Karpas-422 (cell line): Measurements from ENCODE around the gene IL1R2. TPM values are rescaled to one million over a fixed set of nuclear protein-coding genes. Genes with fewer than 3 reads are reported as not detected.

Experiments
- DNase-seq: peaks from one replicate; pipeline ENCODE4 v3.0.0-alpha.2; 2015
- H2AFZ ChIP-seq: fragments of 200-600 bp; sonication (generic); 2 replicates; pipeline ENCODE4 v1.6.1; 2014; ENCODE audit warnings: antibody characterized with exemption, low read length, mixed read lengths
- H3K27ac ChIP-seq: fragments of 200-600 bp; sonication (generic); 2 replicates; pipeline ENCODE4 v1.5.1; 2014; ENCODE audit warnings: mild to moderate bottlenecking, low read length, moderate library complexity
- H3K27me3 ChIP-seq: fragments of 200-600 bp; sonication (generic); 2 replicates; pipeline ENCODE4 v1.6.1; 2014; ENCODE audit warnings: low read length, mixed read lengths
- H3K36me3 ChIP-seq: fragments of 200-600 bp; sonication (generic); 2 replicates; pipeline ENCODE4 v1.6.1; 2014; ENCODE audit warnings: low read length, mixed read lengths; ENCODE audit not compliant: insufficient read depth
- H3K4me1 ChIP-seq: fragments of 200-600 bp; sonication (generic); 2 replicates; pipeline ENCODE4 v1.6.1; 2014; ENCODE audit warnings: mild to moderate bottlenecking, low read length, mixed read lengths
- H3K4me2 ChIP-seq: fragments of 200-600 bp; sonication (generic); 2 replicates; pipeline ENCODE4 v1.6.1; 2014; ENCODE audit warnings: low read length, low read depth, mild to moderate bottlenecking; ENCODE audit not compliant: poor library complexity, severe bottlenecking
- H3K4me3 ChIP-seq: fragments of 200-600 bp; sonication (generic); 2 replicates; pipeline ENCODE4 v1.5.1; 2014; ENCODE audit warnings: mild to moderate bottlenecking, antibody characterized with exemption, low read length, mixed read lengths
- H3K79me2 ChIP-seq: fragments of 200-600 bp; sonication (generic); 2 replicates; pipeline ENCODE4 v1.6.1; 2014; ENCODE audit warnings: mild to moderate bottlenecking, low read length, mixed read lengths
- H3K9ac ChIP-seq: fragments of 200-600 bp; sonication (generic); 2 replicates; pipeline ENCODE4 v1.6.0; 2014; ENCODE audit warnings: low read length
- H3K9me2 ChIP-seq: fragments of 200-600 bp; sonication (generic), shearing (Covaris generic); replicated peaks from 2 replicates; pipeline ENCODE4 v1.6.0; 2014; ENCODE audit warnings: mild to moderate bottlenecking, low read length, moderate library complexity; ENCODE audit not compliant: insufficient read depth
- H3K9me3 ChIP-seq: fragments of 300-700, 200-600 bp; sonication (generic); 2 replicates; pipeline ENCODE4 v1.6.1; 2014; ENCODE audit warnings: low read length, mixed read lengths
- H4K20me1 ChIP-seq: fragments of 200-600 bp; sonication (generic); 2 replicates; pipeline ENCODE4 v1.6.1; 2014; ENCODE audit warnings: mild to moderate bottlenecking, antibody characterized with exemption, low read length, low read depth; ENCODE audit not compliant: insufficient read depth
- total RNA-seq: library from RNA; depleted of rRNA; stranded (reverse); fragments of >200 nt; shearing (Covaris generic); gene quantifications from 2 replicates; pipeline ENCODE4 v1.2.3, GENCODE V29; 2014; ENCODE audit warnings: low replicate concordance

Gene IL1R2
- total RNA-seq, 1 experiment from 2014 or later, result not detected

- Histone ChIP-seq H3K4me2 (no peak overlapping the region), H3K9ac (no peak overlapping the region), H3K36me3 (no peaks in the 10 kb centered on the region), H3K9me2 (no peaks in the 10 kb centered on the region), H4K20me1 (no peaks in the 10 kb centered on the region), H3K27me3 (no peaks in the 10 kb centered on the region), H2AFZ (no peak overlapping the region), H3K9me3 (no peaks in the 10 kb centered on the region), H3K4me1 (no peaks in the 10 kb centered on the region), H3K4me3 (no peak overlapping the region), H3K27ac (no peak overlapping the region), H3K79me2 (no peaks in the 10 kb centered on the region)
- no peak for DNase-seq
Measured at GRCh38 chr2:102030855-102031527, 39.2 kb downstream of the IL1R2 start.

DNA sequence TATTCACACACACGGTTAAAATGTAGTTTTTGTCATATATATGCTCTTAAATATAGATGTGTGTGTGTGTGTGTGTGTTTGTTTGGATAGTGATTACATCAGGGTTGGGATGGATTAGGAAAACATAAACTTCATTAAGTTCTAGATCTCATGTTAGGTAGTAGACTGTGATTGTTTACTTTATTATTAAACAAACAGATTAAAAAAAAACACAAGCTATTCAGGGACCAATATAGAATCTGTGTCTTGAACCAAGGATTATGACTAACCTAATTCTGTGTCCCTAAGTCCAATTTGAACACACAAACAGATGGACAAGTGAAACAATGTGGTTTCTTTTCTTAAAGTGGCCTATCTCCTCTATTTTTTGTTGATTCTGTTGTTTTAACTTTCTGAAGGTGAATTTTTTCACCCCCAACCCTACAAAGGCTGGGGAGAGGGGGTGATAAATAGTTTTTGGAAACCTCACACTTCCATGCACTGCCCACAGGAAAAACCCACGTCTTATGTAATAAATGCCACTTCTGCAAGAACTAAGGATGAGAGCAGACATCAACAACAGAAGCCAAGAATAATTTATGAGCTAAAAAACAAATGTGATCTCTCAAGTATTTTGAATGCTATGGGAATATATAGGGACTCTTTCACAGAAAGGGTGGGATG lies 40.7 kb downstream of the IL1R2 start:
- H3K9ac ChIP-seq, result no peak overlapping the region
- H3K27ac ChIP-seq, result no peak overlapping the region
- no peak overlapping the region for H2AFZ ChIP-seq
- H3K4me3 ChIP-seq, result no peak overlapping the region
- no peak for DNase-seq
- no peaks in the 10 kb centered on the region for H3K27me3 ChIP-seq
- no peaks in the 10 kb centered on the region for H4K20me1 ChIP-seq
- H3K4me2 ChIP-seq, result no peak overlapping the region
- no peaks in the 10 kb centered on the region for H3K79me2 ChIP-seq
- no peaks in the 10 kb centered on the region for H3K36me3 ChIP-seq
- H3K9me2 ChIP-seq, result no peaks in the 10 kb centered on the region
- no peaks in the 10 kb centered on the region for H3K4me1 ChIP-seq
- H3K9me3 ChIP-seq, result no peaks in the 10 kb centered on the region

DNA sequence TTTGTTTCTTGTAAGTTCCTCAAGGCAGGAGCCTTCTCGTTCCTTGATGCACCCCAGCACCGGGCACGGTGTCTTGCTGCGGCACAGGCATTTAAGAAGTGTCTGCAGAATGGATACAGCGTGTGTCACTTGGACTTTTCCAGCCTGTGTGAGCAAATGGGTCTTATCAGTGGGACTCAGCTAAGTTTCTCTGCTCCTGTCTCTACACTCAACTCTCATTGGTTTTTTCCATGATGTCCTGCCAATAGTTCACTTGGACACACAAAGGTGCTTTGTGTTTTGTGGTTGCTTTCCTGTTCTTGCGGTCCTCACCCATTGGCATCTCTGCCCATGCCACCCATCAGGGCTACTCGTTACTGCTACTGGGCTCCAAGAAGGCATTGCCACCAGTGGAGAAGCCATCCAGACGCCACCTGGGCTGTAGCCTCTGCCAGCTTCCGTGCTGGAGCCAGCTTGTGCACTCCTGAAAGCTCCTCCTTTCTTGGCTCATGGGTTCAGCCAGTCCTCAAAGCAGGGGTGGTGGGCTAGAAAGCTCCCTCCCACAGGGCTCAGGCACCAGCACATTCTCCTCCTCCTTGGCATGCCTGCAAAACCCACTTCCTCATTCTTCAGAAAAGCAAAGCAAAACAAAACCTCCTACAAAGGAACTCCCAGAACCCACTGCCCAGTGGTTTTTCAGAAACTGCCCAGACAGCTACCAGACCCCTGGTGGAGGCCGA lies 41.4 kb downstream of the IL1R2 start:
- H3K9me2 ChIP-seq, result no peaks in the 10 kb centered on the region
- no peaks in the 10 kb centered on the region for H3K79me2 ChIP-seq
- H3K4me3 ChIP-seq, result no peak overlapping the region
- H3K36me3 ChIP-seq, result no peaks in the 10 kb centered on the region
- no peaks in the 10 kb centered on the region for H3K27me3 ChIP-seq
- no peak overlapping the region for H2AFZ ChIP-seq
- no peak overlapping the region for H3K4me2 ChIP-seq
- no peaks in the 10 kb centered on the region for H3K4me1 ChIP-seq
- no peak overlapping the region for H3K9ac ChIP-seq
- H4K20me1 ChIP-seq, result no peaks in the 10 kb centered on the region
- DNase-seq, result no peak
- H3K27ac ChIP-seq, result no peak overlapping the region
- H3K9me3 ChIP-seq, result no peaks in the 10 kb centered on the region

DNA sequence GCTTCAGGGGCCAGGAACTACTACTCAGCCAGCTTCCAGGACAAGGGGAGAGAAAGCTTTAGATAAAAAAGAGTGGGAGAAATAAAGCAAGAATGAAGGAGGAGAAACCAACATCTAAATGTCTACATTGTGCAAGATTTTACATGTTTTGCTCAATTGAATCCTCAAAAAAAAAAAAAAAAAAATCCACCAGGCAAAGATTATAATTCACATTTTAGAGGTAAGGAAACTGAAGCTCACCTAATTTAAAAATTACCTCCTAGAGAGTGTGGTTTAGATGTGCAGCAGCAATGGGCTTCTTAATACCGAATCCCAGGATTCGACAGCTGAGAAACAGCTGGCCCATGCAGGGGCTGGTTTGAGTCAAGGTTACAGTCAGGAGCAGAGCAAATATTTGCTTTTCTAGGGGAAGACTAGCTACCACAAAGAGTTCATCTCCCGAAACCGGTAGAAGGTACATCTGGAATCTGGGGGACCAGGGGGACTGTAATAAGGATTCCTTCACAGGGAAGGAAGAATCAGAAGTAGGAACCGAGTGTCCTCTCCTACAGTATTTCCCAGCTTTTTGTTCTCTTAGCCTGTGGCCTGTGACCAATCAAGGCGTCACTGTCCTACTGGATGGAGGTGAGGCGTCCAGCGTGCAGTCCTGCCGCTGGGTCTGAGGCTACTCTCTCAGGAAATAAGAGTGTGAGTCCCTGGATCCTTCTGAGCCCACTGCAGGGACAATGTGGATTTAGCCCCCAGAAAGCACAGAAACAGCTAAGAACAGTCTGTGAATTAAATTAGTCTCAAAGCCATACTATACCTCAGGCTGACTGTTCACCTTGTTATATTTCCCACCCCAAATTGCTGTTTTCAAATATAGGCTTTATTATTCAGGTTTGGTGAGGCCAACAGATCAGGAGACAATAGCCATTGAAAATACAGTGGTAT lies 42.3 kb downstream of the IL1R2 start:
- no peaks in the 10 kb centered on the region for H3K36me3 ChIP-seq
- H3K4me3 ChIP-seq, result no peak overlapping the region
- no peak overlapping the region for H3K27ac ChIP-seq
- no peak overlapping the region for H3K9ac ChIP-seq
- no peaks in the 10 kb centered on the region for H3K9me2 ChIP-seq
- no peaks in the 10 kb centered on the region for H3K27me3 ChIP-seq
- H4K20me1 ChIP-seq, result no peaks in the 10 kb centered on the region
- no peak overlapping the region for H2AFZ ChIP-seq
- H3K9me3 ChIP-seq, result no peaks in the 10 kb centered on the region
- no peak for DNase-seq
- no peaks in the 10 kb centered on the region for H3K4me1 ChIP-seq
- no peak overlapping the region for H3K4me2 ChIP-seq
- no peaks in the 10 kb centered on the region for H3K79me2 ChIP-seq

DNA sequence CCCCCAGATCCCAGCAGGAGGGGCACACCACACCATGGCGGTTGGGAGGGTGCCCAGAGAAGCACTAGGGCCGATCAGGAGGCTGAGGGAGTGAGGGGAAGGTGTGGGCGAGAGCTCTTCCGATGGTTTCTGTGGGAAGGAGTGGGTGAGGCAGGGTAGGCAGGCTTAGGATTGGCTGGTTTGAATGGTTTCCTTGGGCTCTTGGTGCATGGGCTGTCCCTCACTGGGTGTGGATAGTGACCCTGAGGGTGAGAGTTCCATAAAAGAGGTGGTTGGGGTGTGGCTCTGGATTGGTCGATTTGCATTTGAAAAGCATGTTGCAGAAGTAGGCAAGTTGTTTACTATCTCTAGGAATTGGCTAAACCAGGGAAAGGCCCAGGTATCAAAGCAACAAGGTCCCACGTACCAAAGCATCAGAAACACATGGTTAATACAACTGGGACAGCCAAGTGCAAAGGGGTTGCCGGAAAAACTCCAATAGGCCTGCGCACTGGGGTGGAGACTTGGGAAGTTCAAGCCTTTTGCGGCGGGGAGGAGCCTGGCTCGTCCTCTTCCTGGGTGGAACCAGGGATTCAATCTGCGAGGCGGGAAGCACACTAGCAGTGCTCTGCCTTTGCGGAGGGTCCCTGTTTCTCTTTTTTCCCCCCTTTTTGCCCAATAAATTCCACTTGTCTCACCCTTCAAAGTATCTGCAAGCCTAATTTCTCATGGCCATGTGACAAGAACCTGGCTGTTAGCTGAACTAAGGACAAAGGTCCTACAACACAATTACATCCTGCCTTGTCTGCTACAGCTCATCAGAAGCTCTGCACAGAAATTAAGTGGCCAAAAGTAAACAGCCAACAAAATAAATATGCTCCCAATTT lies 43.2 kb downstream of the IL1R2 start:
- Histone ChIP-seq H3K36me3 (no peaks in the 10 kb centered on the region), H3K9me3 (no peaks in the 10 kb centered on the region), H2AFZ (no peak overlapping the region), H3K79me2 (no peaks in the 10 kb centered on the region), H3K4me2 (no peak overlapping the region), H3K4me3 (no peak overlapping the region), H3K27me3 (no peaks in the 10 kb centered on the region), H3K9ac (no peak overlapping the region), H4K20me1 (no peaks in the 10 kb centered on the region), H3K9me2 (no peaks in the 10 kb centered on the region), H3K27ac (no peak overlapping the region), H3K4me1 (no peaks in the 10 kb centered on the region)
- DNase-seq, result no peak

GRCh38 chr2:102037681-102038080 lies 45.9 kb downstream of the IL1R2 start:
- no peak overlapping the region for H3K27ac ChIP-seq
- no peaks in the 10 kb centered on the region for H3K4me1 ChIP-seq
- H3K4me2 ChIP-seq, result no peak overlapping the region
- H3K9me2 ChIP-seq, result no peaks in the 10 kb centered on the region
- no peaks in the 10 kb centered on the region for H3K36me3 ChIP-seq
- no peak overlapping the region for H3K4me3 ChIP-seq
- H3K27me3 ChIP-seq, result no peaks in the 10 kb centered on the region
- H3K79me2 ChIP-seq, result no peaks in the 10 kb centered on the region
- H3K9me3 ChIP-seq, result no peaks in the 10 kb centered on the region
- no peaks in the 10 kb centered on the region for H4K20me1 ChIP-seq
- H3K9ac ChIP-seq, result no peak overlapping the region
- DNase-seq, result no peak
- no peak overlapping the region for H2AFZ ChIP-seq

GRCh38 chr2:102040229-102040628 lies 48.5 kb downstream of the IL1R2 start:
- Histone ChIP-seq H3K9me2 (no peaks in the 10 kb centered on the region), H3K9me3 (no peaks in the 10 kb centered on the region), H3K9ac (no peak overlapping the region), H3K27ac (no peak overlapping the region), H3K4me2 (no peak overlapping the region), H3K4me1 (no peaks in the 10 kb centered on the region), H4K20me1 (no peaks in the 10 kb centered on the region), H3K4me3 (no peak overlapping the region), H3K36me3 (no peaks in the 10 kb centered on the region), H2AFZ (no peak overlapping the region), H3K79me2 (no peaks in the 10 kb centered on the region), H3K27me3 (no peaks in the 10 kb centered on the region)
- no peak for DNase-seq
